GM13977 (cell line): ENCODE data around the gene EIF5AL1.

ENCODE experiments used
- DNase-seq: peaks from one replicate; pipeline ENCODE4 v3.0.0; 2012; ENCODE audit warnings: low spot score
- CTCF ChIP-seq: IDR thresholded peaks from 2 replicates; pipeline ENCODE4 v1.5.1; 2012; ENCODE audit warnings: mild to moderate bottlenecking, control low read depth; ENCODE audit not compliant: insufficient read depth; ENCODE audit errors: extremely low read depth, missing control alignments
- in situ Hi-C: fragments of 300-500 bp; cut with MboI; formaldehyde crosslinking; loops from one replicate; pipeline ENCODE4 v1.12.0; 2022; ENCODE audit warnings: low sequenced_read_pairs, low pct_unique_long_range_greater_than_20kb, mixed read lengths, inconsistent platforms; ENCODE audit not compliant: unreplicated experiment

Gene EIF5AL1

GRCh38 chr10:79476645-79477044, 35.7 kb upstream of the EIF5AL1 start:
- in situ Hi-C loops = loop anchor here (5.0 kb wide), 1 partner anchor 79 kb away; no protein-coding TSS in a partner anchor

GRCh38 chr10:79477456-79477855, 34.9 kb upstream of the EIF5AL1 start:
- in situ Hi-C loops = loop anchor here (5.0 kb wide), 1 partner anchor 80 kb away; no protein-coding TSS in a partner anchor
- TF ChIP-seq CTCF = no peak
- DNase-seq = no peak

More at GRCh38 chr10:79476645-79477044, 35.7 kb upstream of the EIF5AL1 start:
- DNase-seq = no peak
- no peak for TF ChIP-seq CTCF

GRCh38 chr10:79479283-79479909, 32.9 kb upstream of the EIF5AL1 start:
- TF ChIP-seq CTCF = no peak
- DNase-seq = no peak
- in situ Hi-C loops = loop anchor here (5.0 kb wide), 1 partner anchor 82 kb away; no protein-coding TSS in a partner anchor

- TF ChIP-seq CTCF = no peak
- DNase-seq = no peak
- in situ Hi-C loops = no loop called here
Observed at GRCh38 chr10:79482304-79482703, 30.0 kb upstream of the EIF5AL1 start.

- DNase-seq = no peak
- in situ Hi-C loops = no loop called here
- no peak for TF ChIP-seq CTCF
Observed at GRCh38 chr10:79482741-79483140, 29.6 kb upstream of the EIF5AL1 start.

GRCh38 chr10:79483299-79483698, 29.0 kb upstream of the EIF5AL1 start:
- in situ Hi-C loops = no loop called here
- no peak for DNase-seq
- TF ChIP-seq CTCF = no peak
